GM19397 (cell line): Measurements from ENCODE around the gene COL6A3.
"Not testable (repeated sequence)": the region's sequence is repeated elsewhere in the genome, so short reads cannot be mapped to it uniquely, and the experiment has no call there.

Experiments used
- ATAC-seq: cut with Tn5 transposase; IDR thresholded peaks from one replicate; pipeline ENCODE4 v1.9.1; 2021; ENCODE audit warnings: mild to moderate bottlenecking, moderate library complexity; ENCODE audit not compliant: unreplicated experiment

COL6A3 gene

DNA sequence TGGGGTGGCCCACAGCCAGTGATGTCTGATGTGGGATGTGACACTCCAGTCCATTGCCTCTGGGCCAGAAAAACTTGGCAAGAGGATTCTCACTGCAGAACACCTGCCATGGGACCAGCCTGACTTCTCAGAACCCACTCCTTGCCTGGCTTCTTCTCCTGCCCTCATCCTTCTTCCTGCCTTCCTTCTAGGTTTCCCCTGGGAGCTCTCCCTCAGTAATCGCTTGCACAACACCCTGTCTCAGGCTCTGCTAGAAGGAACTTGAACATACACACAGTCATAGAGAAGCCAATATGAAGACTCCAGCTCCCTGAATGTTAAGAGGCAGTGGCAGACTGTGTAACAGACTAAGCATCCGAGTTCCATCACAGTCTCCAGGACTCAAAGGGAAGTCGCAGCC is 4.3 kb upstream of the COL6A3 start:
- ATAC-seq, result no peak

- ATAC-seq, result no peak
These were observed 782 bp downstream of the COL6A3 start for GRCh38 chr2:237412988-237413776.

- no peak for ATAC-seq
These were observed 1.3 kb downstream of the COL6A3 start for GRCh38 chr2:237412646-237412987.

DNA sequence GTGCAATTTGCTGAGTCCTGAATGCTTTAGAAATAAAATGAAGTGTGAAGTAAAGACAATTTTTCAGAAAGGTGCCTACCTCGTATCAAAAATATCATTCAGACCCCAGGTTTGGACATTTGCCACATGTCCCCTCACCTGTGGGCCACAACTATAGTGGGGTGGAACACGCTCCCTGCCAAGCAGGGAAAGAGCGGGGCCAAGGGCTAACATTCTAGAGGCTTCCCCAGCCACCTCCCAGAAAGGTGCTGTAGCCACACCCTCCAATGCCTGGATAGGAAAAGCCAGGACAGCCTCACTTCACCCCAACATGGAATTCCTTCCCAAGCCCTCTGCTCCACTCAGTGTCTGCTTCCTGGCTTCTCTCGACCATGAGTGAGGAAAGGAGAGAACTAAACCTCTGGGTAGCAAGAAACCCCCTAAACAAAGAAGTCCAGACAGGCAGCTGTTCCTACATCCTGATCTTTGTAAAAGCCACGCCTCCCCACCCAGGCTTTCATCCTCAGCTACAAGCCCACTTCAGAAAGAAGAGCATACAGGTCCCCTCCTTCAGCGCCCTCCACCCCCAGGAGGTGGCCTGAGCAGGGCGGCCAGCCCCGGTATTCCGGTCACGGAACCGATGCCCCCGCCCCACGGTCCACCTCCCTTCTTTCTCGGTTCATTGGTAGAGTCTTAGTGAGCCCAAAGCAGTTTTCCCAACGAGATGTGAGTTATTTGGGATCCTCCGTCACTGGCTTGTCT is 2.1 kb downstream of the COL6A3 start:
- ATAC-seq, result no peak

DNA sequence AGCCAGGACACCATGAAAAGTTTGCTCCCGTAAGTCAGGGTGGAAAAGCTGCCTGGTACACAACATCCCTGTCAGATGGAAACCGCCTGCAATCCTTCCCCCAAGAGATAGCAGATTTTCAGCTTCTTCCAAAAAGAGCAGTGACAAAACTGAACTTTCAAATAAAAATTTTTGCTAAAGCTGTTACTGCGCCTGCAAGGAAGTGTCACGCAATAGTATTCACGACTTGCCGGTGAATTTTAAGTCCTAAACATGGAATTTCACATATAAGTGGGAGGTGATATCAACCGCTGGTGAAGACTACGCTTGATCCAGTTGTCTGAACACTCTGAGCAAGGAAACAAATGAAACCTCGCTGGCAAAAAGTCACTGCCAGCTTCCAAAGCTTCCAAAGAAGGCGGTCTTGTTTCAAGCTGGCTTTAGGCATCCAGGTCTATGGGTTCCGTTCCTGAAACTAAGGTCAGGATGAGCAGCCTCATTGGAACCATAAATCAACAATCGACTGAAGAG is 2.8 kb downstream of the COL6A3 start:
- no peak for ATAC-seq

DNA sequence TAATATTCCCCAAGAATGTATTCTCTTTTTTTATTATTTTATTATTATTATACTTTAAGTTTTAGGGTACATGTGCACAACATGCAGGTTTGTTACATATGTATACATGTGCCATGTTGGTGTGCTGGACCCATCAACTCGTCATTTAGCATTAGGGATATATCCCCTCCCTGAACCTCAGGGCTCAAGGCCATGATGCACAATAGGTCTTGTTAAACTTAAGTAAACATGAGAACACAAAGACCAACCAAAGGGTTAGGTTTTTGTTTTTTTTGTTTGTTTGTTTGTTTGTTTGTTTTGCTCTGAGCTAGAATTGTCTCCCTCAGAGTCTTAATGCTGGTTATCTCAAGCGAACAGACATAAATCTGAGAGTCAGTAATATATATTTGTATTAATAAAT is 4.7 kb downstream of the COL6A3 start:
- ATAC-seq, result not testable (repeated sequence)

- no peak for ATAC-seq
These were observed 5.5 kb downstream of the COL6A3 start for GRCh38 chr2:237408335-237409000.

- ATAC-seq, result no peak
These were observed 6.3 kb downstream of the COL6A3 start for GRCh38 chr2:237407700-237408099.

GRCh38 chr2:237406371-237406895 is 7.5 kb downstream of the COL6A3 start:
- no peak for ATAC-seq

GRCh38 chr2:237405605-237406004 is 8.4 kb downstream of the COL6A3 start:
- no peak for ATAC-seq

- no peak for ATAC-seq
These were observed 8.9 kb downstream of the COL6A3 start for GRCh38 chr2:237405006-237405559.

DNA sequence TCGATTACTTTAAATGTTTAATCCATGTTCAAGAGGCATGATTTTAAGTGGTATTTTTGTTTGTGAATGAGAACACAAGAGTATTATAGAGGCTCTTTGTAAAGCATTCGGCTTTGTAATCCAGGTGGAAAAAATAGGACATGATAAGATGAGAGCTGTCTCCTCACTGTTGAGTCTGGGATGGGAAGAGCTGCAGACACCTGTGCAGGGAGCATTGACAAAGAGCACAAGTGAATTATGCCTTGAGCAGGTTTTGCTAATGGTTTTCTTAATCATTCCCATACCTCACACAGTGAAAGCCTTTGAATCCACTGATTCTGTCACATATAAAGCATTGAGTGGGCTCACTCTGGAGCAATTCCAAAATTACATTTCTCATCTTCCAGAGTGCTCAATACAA is 9.6 kb downstream of the COL6A3 start:
- ATAC-seq, result no peak

GRCh38 chr2:237403024-237403882 is 10.7 kb downstream of the COL6A3 start:
- ATAC-seq, result no peak

DNA sequence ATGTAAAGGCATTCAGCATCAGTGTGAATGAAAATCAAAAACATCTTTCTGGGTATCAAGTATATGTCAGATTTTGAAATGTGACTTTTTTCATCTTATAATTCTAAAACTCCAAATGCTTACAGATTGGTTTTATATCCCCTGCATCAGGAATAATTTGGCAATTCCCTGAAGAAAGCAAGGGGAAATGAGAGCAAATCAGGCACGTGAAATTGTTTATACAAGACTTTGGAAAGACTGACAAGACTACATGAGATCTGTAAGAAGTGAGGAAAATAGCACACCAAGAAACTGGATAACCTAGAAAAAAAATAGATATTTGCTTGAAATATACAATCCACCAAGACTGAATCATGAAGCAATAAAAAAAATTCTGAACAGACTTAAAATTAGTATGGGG is 13.8 kb downstream of the COL6A3 start:
- ATAC-seq, result no peak

GRCh38 chr2:237397072-237397471 is 16.9 kb downstream of the COL6A3 start:
- no peak for ATAC-seq

GRCh38 chr2:237393523-237393922 is 20.4 kb downstream of the COL6A3 start:
- ATAC-seq, result no peak

DNA sequence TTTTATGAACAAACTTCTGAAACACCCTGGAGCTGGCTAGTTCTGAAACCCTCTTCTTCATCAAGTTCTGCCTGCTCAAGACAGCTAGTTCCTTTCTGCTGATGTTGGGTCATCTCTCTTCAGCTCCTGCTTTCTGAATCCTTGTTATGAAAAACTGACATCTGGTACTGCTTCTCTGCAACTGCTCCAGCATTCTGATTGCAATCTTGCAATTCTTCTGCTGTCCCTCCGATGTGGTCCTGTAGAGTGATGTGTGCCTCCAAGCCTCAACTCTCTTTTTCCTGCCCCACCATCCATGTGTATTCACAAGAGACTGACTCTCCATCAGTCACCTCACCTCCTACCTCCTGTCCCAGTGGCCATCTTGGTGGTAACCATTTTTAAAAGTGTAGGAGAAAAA is 21.8 kb downstream of the COL6A3 start:
- ATAC-seq, result no peak

- ATAC-seq, result no peak
These were observed 22.8 kb downstream of the COL6A3 start for GRCh38 chr2:237391140-237391539.

GRCh38 chr2:237390235-237390634 is 23.7 kb downstream of the COL6A3 start:
- ATAC-seq, result no peak

DNA sequence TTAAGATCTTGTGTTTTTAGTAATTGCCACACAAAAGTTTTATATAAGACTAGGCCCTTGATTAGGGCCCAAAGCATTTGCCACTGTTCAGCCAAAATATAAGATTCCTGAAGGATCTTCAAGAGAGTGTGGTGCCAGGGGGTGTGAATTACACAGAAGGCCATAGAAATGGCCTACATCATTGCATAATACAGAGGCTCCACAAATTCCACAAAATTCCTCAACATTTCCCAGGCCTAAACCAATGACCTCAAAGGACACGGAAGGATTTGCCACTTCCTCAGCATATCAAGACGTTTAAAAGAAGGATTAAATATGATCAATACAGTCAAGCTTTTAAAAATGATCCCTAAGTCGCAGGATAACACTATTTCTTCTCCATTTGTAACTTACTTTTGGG is 24.1 kb downstream of the COL6A3 start:
- ATAC-seq, result no peak
